HG03521 (cell line): ENCODE results near the gene PRTG.
"Not testable (repeated sequence)": the region's sequence is repeated elsewhere in the genome, so short reads cannot be mapped to it uniquely, and the experiment has no call there.

ENCODE experiments used
- ATAC-seq: cut with Tn5 transposase; IDR thresholded peaks from one replicate; pipeline ENCODE4 v1.9.1; 2021; ENCODE audit warnings: mild to moderate bottlenecking, moderate library complexity; ENCODE audit not compliant: unreplicated experiment

The PRTG gene

GRCh38 chr15:55742927-55743728 lies at the start of gene PRTG:
Gene PRTG, minus strand, starts transcription at chr15:55743152. Its CDS starts 221 bp downstream, at chr15:55742931.
- no peak for ATAC-seq

GRCh38 chr15:55791551-55792400 lies 48.8 kb upstream of the PRTG start:
- ATAC-seq: no peak

- no peak for ATAC-seq
Measured at GRCh38 chr15:55789066-55789660, 46.2 kb upstream of the PRTG start.

GRCh38 chr15:55786341-55786740 lies 43.4 kb upstream of the PRTG start:
- ATAC-seq: no peak

GRCh38 chr15:55785593-55785992 lies 42.6 kb upstream of the PRTG start:
- not testable (repeated sequence) for ATAC-seq

GRCh38 chr15:55784286-55784685 lies 41.3 kb upstream of the PRTG start:
- no peak for ATAC-seq

- no peak for ATAC-seq
Measured at GRCh38 chr15:55782901-55783300, 39.9 kb upstream of the PRTG start.

GRCh38 chr15:55780292-55780691 lies 37.3 kb upstream of the PRTG start:
- ATAC-seq: no peak

- ATAC-seq: no peak
Measured at GRCh38 chr15:55778932-55779331, 36.0 kb upstream of the PRTG start.

GRCh38 chr15:55775316-55775715 lies 32.4 kb upstream of the PRTG start:
- ATAC-seq: no peak

GRCh38 chr15:55774113-55774970 lies 31.4 kb upstream of the PRTG start:
- ATAC-seq: no peak

GRCh38 chr15:55770806-55771205 lies 27.9 kb upstream of the PRTG start:
- ATAC-seq: no peak

GRCh38 chr15:55770261-55770660 lies 27.3 kb upstream of the PRTG start:
- no peak for ATAC-seq

- no peak for ATAC-seq
Measured at GRCh38 chr15:55768670-55769185, 25.8 kb upstream of the PRTG start.

- no peak for ATAC-seq
Measured at GRCh38 chr15:55766676-55767075, 23.7 kb upstream of the PRTG start.

GRCh38 chr15:55764398-55764797 lies 21.4 kb upstream of the PRTG start:
- ATAC-seq: no peak

GRCh38 chr15:55758580-55758986 lies 15.6 kb upstream of the PRTG start:
- ATAC-seq: no peak

- not testable (repeated sequence) for ATAC-seq
Measured at GRCh38 chr15:55753433-55753832, 10.5 kb upstream of the PRTG start.

- ATAC-seq: no peak
Measured at GRCh38 chr15:55750706-55751105, 7.8 kb upstream of the PRTG start.
